GM18508 (cell line): Measurements from ENCODE around the gene KIAA1549.
"Not testable (repeated sequence)": the region's sequence is repeated elsewhere in the genome, so short reads cannot be mapped to it uniquely, and the experiment has no call there.

Experiments used
- ATAC-seq: cut with Tn5 transposase; IDR thresholded peaks from one replicate; pipeline ENCODE4 v1.9.1; 2021; ENCODE audit warnings: moderate number of reproducible peaks; ENCODE audit not compliant: insufficient read depth, unreplicated experiment

The KIAA1549 gene

DNA sequence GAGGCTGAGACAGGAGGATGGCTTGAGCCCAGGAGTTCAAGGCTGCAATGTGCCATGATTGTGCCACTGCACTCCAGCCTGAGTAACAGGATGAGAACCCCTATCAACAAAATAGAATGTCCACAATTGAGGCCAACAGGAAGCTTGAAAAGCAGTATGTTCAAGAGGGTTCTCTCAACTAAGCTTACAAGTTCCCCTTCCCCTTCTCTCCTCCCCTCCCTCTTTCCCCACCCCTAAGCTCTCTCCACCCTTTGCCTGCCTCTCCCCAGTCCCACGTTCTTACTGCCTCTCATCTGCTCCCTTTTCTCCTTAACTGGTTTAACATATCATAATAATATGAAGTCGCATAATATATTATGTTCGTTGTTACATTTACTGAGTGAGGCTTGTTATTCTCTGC lies 35.4 kb downstream of the KIAA1549 start:
- ATAC-seq = no peak

DNA sequence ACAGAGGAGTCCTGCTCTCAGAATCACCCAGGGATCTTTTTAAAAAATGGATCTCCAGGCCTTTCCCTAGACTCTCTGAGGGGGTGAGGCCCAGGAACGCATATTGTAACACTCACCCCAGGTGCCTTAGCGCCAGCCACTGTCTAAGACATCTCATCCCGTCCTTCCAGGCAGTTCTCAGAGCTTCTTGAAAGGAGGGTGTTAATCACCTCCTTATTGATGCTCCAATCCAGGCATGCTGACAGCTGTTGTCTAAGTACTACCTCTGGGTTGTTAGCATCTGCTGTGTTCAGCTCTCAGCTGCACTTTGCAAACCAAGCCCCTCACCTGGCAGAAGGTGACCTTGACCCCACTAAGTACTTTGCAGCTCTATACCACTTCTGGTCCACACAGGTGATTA lies 36.0 kb downstream of the KIAA1549 start:
- no peak for ATAC-seq

DNA sequence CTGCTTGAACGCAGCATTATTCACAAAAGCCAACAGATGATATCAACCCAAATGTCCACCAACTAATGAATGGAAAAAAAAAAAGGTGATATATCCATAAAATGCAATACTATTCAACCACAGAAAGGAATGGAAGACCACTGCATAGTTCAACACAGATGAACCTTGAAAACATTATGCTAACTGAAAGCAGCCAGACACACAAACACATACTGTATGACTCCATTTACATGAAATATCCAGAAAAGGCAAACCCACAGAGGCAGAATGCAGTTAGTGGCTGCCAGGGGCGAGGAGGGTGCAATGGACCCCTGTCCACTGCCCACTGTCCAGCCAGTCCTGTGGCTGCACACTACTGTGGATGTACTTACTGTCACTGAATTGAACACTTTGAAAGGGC lies 36.6 kb downstream of the KIAA1549 start:
- no peak for ATAC-seq

DNA sequence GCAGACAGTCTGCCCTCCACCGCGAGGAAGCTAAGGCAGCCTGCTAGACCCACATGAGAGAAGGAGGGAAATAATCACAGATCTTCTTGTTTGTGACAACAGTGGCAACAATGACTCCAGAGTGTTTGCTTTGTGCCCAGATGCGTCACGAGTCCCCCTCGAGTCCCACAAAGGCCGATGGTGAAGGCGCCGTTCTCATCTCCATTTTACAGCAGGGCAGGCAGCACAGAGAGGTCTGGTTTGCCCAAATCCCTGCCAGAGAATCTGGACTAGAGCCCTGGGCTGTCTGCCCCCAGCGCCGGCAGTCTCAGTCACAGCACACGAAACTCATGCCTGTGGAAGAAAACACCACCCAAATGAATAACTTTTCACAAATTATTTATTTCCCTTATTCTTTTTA lies 38.1 kb downstream of the KIAA1549 start:
- no peak for ATAC-seq

DNA sequence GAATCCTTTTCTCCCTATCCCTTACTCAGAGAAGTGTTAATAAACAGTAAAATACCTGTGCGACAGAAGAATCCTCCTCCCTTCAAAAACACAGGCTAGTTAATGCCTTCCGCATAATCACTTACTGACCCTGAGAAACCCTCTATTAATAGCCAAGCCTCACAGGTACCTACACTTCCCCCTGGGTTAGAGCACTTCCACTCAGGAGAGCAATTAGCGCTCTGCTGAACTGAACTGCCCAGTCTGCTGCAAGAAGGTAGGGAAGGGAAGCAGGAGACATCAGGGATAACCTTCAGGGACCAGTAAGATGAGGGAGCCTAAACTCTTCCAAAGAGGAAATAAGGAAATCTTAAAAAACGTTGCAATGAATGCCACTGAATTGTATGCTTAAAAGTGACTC lies 39.6 kb downstream of the KIAA1549 start:
- no peak for ATAC-seq

DNA sequence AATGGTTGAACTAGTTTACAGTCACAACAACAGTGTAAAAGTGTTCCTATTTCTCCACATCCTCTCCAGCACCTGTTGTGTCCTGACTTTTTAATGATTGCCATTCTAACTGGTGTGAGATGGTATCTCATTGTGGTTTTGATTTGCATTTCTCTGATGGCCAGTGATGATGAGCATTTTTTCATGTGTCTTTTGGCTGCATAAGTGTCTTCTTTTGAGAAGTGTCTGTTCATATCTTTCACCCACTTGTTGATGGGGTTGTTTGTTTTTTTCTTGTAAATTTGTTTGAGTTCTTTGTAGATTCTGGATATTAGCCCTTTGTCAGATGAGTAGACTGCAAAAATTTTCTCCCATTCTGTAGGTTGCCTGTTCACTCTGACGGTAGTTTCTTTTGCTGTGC lies 40.6 kb downstream of the KIAA1549 start:
- ATAC-seq = not testable (repeated sequence)

DNA sequence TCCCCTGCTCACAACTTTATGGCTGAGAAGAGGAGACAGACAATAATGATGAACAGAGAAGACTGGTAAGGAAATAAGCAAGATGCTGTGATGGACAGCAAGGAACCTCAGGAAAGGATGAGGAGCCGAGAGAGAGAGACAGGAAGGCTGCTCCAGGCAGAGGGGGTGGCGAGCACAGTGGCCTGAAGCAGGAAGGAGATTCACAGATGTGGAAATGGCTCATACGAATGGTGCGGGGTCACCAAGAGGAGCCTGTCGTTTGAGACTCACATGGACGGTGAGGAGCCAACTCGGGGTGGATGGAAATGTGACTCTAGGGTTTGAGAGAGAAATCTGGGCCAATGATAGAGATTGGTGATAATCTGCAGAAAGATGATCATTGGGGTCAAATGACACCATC lies 43.7 kb downstream of the KIAA1549 start:
- ATAC-seq = no peak

DNA sequence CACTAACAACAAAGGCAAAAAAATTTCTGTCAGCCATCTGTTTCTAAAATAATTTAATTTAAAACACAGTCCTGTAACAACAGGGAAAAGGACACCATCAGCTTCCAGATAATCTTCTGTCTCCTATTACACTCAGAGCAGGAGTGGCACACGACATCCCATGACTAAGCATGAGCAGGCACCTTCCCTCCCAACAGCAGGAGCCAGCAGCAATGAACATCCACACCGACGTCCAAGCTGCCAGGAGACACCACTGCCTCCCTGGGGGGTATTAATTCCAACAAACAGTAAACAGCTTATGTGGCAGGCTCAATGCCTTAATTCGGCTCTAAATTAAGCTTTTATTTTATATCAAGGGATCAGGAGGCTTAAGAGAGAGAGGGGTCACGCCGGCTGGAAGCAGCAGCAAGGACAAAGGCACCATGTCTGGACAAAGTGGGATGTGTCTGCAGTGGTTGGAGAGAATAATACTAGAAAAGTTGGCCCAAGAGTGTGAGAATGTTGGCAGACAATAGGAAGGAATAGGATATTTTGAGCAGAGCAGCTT lies 45.7 kb downstream of the KIAA1549 start:
- ATAC-seq = no peak

DNA sequence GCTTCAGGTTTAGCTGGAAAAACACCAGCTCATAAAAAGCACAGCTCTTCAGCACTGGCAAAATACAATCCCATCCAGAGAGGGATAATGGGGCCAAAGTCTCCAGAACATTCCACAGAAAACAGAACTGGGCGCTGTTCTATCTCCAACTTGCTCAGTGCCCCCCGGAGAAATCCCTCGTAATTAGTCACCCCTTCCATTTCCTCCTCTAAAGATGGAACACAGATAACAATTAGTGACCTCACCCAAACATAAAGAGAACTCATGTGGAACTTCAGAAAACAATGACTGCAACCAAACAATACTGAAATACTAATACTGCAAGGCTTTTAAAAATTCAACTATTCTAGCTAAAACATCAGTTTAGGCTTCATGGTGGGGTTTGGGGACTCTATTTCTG lies 46.3 kb downstream of the KIAA1549 start:
- no peak for ATAC-seq

DNA sequence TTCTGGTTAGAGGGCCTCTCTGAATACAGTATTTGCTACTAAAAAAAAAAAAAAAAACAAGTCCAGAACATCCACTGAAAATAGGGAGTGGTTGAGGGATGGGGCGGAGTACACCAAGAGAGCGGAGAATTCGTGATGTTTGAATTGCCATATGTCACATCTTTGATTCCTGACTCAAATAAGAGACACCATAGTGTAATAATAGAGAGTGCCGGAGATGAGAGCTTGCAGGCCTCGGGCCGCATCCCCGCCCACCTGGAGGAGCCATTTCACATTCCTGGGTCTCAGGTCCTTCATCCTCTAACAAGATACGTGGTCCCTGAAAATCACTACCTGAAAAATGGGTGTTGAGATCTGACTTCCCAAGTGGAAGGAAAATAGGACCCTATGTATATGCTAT lies 46.8 kb downstream of the KIAA1549 start:
- no peak for ATAC-seq

DNA sequence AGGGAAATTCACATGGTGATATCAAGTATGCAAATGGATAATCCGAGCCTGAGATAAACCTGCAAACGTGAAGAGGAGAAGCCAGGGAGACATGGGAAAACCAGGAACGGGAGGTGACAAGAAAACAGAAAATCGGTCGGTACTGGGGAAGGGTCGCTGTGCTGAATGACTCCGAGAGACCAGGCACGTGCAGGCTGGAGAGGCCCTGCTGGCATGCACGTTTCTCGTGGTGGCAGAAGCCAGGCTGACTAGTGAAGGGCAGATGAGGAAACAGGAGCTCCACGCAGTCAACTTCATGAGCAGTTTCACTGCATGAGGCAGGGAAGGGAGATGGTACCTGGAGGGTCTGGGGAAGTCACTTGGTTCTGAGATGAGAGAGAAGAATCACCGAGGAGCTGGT lies 48.3 kb downstream of the KIAA1549 start:
- no peak for ATAC-seq

DNA sequence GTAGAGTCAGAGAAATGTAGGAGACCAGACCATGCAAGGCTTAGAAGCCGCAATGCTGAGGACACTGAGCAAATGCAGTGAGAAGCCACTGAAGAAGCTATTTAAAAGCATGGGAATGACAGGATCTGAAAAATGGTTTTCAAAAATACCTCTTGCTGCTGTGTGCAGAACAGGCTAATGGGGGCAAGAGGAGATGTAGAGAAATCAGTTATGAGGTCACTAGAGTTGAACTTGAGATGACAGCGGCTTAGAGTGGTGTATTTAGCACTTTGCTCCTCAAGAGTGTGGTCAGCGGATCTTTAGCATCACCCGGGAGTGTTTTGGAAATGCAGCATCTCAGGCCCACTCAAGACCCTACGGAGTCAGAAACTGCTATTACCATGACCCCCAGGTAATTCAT lies 48.8 kb downstream of the KIAA1549 start:
- no peak for ATAC-seq

DNA sequence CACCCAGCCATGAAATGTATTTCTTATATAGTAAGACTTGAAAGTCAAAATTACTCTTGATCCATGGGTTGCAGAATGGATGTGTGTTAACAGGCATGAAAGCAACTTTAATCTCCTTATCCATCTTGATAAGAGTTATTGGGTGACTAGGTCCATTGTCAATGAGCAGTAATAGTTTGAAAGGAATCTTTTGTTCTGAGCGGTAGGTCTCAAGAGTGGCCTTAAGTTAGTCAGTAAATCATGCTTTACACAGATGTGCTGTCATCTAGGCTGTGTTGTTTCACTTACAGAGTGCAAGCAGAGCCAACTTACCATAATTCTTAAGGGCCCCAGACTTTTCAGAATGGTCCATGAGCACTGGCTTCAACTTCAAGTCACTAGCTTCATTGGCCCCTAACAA lies 51.2 kb downstream of the KIAA1549 start:
- ATAC-seq = no peak

DNA sequence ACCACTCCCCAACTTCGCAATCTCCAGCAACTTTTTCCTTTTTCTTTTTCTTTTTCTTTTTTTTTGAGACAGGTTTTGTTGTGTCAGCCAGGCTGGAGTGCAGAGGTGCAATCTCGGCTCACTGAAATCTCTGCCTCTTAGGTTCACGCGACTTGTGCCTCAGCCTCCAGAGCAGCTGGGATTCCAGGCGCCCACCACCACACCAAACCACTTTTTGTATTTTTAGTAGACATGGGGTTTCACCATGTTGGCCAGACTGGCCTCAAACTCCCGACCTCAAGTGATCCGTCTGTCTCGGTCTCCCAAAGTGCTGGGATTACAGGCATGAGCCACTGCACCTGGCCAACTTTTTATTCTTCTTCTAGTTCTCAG lies 55.0 kb downstream of the KIAA1549 start:
- ATAC-seq = no peak

DNA sequence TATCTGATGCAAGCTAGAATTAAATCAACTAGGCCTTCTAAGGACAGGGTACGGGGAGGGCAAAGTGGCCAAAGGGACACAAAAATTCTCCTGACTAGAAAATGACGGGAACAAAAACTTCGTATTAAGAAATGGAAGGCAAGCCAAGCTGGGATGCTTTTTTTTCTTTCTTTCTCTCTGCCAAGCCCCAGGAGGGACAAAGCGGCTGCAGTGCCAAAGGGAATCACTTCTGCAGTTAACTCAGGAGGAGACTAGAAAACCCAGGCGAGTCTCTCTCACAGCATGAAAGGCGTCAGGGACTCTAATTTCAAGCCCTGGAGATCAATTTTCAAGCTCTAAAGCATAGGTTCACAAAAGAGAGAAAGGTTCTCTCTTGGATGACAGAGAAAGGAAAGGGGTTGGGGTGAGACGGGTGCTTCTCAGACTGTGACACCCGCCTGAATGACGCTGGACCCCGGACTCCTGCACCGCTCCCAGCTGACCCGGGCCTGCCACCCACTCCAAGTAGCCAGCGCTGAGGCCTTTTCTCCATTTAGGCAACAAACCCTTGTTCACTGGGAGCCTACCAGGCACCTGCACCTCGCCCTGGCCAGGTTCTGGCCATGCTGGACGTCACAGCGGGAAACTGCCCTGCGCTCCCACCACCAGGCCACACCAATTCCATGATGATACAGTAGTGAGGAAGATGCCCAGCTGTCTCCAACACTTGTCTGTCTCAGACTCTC lies 56.5 kb downstream of the KIAA1549 start:
- ATAC-seq = no peak

DNA sequence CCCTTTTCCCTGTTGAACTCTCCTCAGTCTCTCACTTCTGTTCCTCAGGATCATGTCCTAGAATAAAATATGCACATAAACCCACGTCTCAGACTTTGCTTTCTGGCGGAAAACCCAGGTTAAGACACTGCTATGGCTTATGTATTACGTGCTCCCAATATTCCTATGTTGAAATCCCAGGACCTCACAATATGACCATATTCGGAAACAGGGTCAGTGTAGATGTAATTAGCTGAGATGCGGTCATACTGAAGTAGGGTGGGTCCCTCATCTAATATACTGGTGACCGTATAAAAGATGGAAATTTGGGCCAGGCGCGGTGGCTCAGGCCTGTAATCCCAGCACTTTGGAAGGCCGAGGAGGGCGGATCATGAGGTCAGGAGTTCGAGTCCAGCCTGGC lies 59.9 kb downstream of the KIAA1549 start:
- ATAC-seq = no peak

DNA sequence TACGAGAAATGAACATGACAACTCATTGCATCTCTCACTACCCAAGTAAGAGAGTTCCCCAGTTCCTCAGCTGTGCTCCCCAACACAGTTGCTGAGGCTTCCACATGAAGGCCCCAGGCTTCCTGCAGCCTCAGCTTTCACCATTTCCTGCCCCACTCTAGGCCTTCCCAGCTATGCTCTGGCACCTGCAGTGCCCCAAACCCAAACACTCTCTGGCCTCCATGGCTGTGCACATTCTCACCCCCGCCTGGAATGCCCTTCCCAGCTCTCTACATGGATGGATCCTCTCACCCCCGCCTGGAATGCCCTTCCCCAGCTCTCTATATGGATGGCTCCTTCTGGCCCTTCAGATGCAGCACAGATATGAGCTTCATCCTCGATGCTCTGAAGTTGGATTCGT lies 61.3 kb downstream of the KIAA1549 start:
- ATAC-seq = no peak

DNA sequence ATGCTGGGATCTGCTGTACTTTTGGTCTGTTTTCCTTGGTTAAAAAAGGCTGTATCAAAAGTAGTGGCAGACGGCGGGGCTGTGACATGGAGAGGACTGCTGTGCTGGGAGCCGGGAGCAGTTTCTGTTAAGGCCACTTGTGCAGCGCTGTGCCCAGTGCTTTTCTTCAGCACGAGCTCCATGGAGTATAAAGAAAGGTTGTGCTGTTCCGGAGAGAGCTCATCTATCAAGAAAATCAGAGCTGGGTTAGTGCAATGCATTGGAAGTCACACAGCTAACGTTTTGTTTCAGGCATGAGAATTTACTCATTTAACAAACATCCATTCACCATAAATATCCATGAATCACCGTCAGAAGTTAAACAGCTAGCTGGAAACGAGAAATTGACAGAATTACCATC lies 62.0 kb downstream of the KIAA1549 start:
- ATAC-seq = no peak

DNA sequence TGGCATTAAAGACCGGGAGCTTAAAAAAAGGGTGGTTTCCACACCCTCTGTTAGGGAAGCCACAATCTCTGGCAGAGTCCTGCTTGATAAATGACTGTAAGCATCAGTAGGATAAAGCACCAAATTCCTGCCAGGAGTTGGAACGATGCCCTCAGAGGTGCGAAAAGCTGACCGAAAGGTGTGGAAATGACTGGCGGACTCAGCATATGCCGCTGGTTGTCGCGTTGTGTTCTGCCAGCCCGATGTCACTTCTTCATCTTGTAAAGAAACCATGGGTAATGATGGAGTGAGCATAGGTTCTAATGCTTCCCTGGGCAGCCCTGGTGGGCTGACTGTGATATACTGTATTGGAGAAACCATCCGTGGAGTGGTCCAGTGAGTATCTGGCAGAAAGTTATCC lies 62.4 kb downstream of the KIAA1549 start:
- no peak for ATAC-seq

DNA sequence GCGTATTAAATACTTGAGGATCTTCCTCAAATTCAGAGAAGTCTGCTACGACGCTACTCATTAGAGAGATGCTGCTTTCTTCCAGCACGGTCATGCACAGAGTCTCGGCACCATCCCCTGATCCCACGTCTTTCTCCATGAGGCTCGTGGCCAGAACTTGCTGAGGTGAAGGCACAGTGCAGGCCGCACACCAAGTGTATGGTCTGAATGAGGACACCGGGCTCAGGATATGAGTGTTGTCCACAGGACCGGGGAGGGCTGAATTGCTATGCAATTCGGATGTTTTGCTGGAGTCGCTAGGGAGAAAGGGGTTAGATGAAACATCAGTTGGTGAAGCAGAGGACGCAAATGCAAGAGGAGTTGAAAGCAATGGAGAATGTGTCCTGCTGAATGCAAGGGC lies 63.0 kb downstream of the KIAA1549 start:
- no peak for ATAC-seq

DNA sequence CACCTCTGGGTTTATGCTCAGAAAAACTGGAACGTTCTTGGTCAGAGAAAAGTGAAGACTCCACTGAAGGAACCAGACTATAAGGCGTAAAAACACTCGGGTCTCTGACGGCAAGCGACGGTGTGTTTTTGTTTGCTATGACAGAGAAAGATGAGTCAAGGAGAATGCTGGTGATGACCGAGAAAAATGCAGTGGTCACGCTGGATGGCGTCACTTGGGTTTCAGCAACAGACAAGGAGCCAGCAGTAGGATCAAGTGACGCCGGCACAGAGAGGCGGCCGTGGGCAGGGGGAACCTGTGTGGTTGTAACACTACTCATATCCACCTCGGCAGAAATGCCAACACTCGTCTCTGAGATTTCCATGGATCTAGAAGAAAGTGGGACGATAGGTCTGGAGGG lies 63.4 kb downstream of the KIAA1549 start:
- ATAC-seq = no peak

DNA sequence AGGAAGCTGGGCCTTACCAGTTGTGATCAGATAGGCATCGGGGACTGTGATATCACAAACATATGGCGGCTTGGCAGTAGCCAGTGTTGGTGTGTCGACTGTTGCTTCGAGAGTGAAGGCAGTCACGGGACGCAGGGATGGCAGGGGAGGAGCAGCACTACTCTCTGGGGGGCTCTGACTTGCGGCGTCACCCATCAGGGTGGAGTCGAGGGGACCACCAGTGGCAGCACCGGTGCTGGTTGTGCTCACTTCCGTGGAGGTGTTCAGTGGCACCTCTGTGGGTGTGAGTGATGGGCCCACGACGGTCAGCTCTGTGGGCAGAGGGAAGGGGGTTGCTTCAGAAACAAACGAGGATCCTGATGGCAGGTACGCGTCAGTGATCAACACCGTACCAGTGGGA lies 64.5 kb downstream of the KIAA1549 start:
- no peak for ATAC-seq

DNA sequence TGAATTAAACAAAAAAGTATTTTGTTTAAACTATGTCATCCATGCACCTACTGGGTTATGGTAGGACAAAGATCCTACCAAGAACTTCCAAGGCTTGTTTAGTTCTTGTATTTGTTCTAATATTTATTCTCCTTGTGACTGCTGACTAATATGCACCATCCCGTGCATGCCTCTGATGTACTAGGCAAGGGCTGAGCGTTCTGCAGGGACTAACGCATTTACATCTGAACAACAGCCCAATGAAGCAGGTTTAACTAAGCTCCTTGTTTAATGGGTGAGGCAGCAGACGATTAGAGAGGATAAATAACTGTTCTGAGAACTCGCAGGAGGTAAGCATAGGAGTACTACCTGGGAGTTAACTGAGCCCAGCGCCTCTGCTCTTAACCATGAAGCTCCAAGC lies 64.9 kb downstream of the KIAA1549 start:
- ATAC-seq = no peak
